ENCODE measurements around the gene FTSJ3. TPM values are rescaled to one million over a fixed set of nuclear protein-coding genes. Genes with fewer than 3 reads are reported as not detected.
"Not testable (repeated sequence)": the region's sequence is repeated elsewhere in the genome, so short reads cannot be mapped to it uniquely, and the experiment has no call there.

FTSJ3 gene
- total RNA-seq, 4 donors from 2014 or later, result 37.8 to 64.7 (median 47.2) TPM

- H3K36me3 ChIP-seq, result no peaks in the 10 kb centered on the region
- DNase-seq, result peak; percentile 90
- peak overlapping the region in 2 of 3 donors; percentile 6 to 29 for H3K27ac ChIP-seq
- no peak overlapping the region for H3K4me3 ChIP-seq (replicated peaks in 1 of 3)
- intact Hi-C loops (cut with DNase I), result no loop called here
- 15 to 31% methylated on average over 31 to 63 of the region's 82 CpGs for WGBS, 2 donors
- H3K9me3 ChIP-seq, result no peaks in the 10 kb centered on the region
- H3K27me3 ChIP-seq, result no peaks in the 10 kb centered on the region
- peaks cover 6 to 10% of the 10 kb centered on the region in 2 donors for H3K4me1 ChIP-seq
- TF ChIP-seq CTCF (IDR thresholded peaks at IDR 0.05) (peak in 4 of 6 experiments; percentile 16 to 73 (median 65)), POLR2A (IDR thresholded peaks at IDR 0.05) (no peak)
Measured at GRCh38 chr17:63848834-63849689, 21.6 kb upstream of the FTSJ3 start.

- DNase-seq, result no peak
- H3K27ac ChIP-seq, result no peak overlapping the region
- no peaks in the 10 kb centered on the region for H3K9me3 ChIP-seq
- H3K4me1 ChIP-seq, result peaks cover 11 to 14% of the 10 kb centered on the region in 2 donors
- H3K27me3 ChIP-seq, result no peaks in the 10 kb centered on the region
- H3K36me3 ChIP-seq, result no peaks in the 10 kb centered on the region
- TF ChIP-seq CTCF (IDR thresholded peaks at IDR 0.05), result no peak
- no peak for TF ChIP-seq POLR2A (IDR thresholded peaks at IDR 0.05)
- 72 to 78% methylated on average over 3 of the region's 3 CpGs for WGBS, 2 donors
- intact Hi-C loops (cut with DNase I), result no loop called here
- H3K4me3 ChIP-seq (replicated peaks in 1 of 3), result no peak overlapping the region
Measured at GRCh38 chr17:63847525-63848249, 20.2 kb upstream of the FTSJ3 start.

- TF ChIP-seq POLR2A (IDR thresholded peaks at IDR 0.05) (no peak), CTCF (IDR thresholded peaks at IDR 0.05) (no peak)
- Histone ChIP-seq H3K36me3 (no peaks in the 10 kb centered on the region), H3K4me1 (peaks cover 22 to 23% of the 10 kb centered on the region in 2 donors), H3K4me3 (replicated peaks in 1 of 3) (no peak overlapping the region), H3K9me3 (no peaks in the 10 kb centered on the region), H3K27me3 (no peaks in the 10 kb centered on the region), H3K27ac (no peak overlapping the region)
- 43 to 44% methylated on average over 1 of the region's 1 CpG for WGBS, 2 donors
- no peak for DNase-seq
- intact Hi-C loops (cut with DNase I), result no loop called here
Measured at GRCh38 chr17:63845509-63845908, 18.0 kb upstream of the FTSJ3 start.

- WGBS, 2 donors, result 67 to 72% methylated on average over 9 of the region's 9 CpGs
- TF ChIP-seq CTCF (IDR thresholded peaks at IDR 0.05), result no peak
- TF ChIP-seq POLR2A (IDR thresholded peaks at IDR 0.05), result no peak
- DNase-seq, result no peak
- no peaks in the 10 kb centered on the region for H3K9me3 ChIP-seq
- H3K4me3 ChIP-seq (replicated peaks in 1 of 3), result peak overlapping the region in 1 of 3 donors; percentile 39
- no peaks in the 10 kb centered on the region for H3K27me3 ChIP-seq
- H3K4me1 ChIP-seq, result peaks cover 36 to 37% of the 10 kb centered on the region in 2 donors
- intact Hi-C loops (cut with DNase I), result no loop called here
- peak overlapping the region; percentile 85 to 93 (median 88) for H3K27ac ChIP-seq
- H3K36me3 ChIP-seq, result no peaks in the 10 kb centered on the region
Measured at GRCh38 chr17:63843910-63844677, 16.6 kb upstream of the FTSJ3 start.

GRCh38 chr17:63843387-63843888, 16.0 kb upstream of the FTSJ3 start:
- H3K27me3 ChIP-seq; H3K36me3 ChIP-seq; intact Hi-C loops (cut with DNase I); H3K9me3 ChIP-seq: not testable (repeated sequence)
- Histone ChIP-seq H3K4me3 (replicated peaks in 1 of 3) (peak overlapping the region in 2 of 3 donors; percentile 19 to 39), H3K27ac (peak overlapping the region; percentile 85 to 93 (median 88)), H3K4me1 (peaks cover 42 to 44% of the 10 kb centered on the region in 2 donors)
- peak; percentile 78 to 79 for DNase-seq
- 4 to 6% methylated on average over 14 to 19 of the region's 19 CpGs for WGBS, 2 donors
